GM19438 (cell line): Measurements from ENCODE around the gene PPP1R9A.

Experiments used
- ATAC-seq: cut with Tn5 transposase; IDR thresholded peaks from one replicate; pipeline ENCODE4 v1.9.1; 2021; ENCODE audit warnings: low read depth; ENCODE audit not compliant: unreplicated experiment

The PPP1R9A gene

DNA sequence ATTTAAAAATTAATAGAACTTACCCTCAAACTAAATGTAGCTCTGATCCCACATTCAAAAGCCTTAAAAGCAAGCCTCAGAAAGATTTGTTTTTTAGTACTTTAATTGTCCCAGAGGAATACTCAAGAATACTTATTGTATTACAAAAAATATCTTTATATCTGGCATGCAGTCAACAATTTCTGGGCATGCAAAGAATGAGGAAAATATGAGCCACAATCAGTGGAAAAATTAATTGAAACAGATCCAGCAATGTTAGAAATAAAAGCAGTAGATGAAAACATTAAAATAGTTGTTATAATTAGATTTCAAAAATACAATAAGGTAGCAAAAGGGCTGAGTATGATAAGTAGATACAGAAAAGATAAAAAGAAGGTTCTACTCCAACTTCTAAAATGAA, 262.3 kb downstream of the PPP1R9A start:
- no peak for ATAC-seq

DNA sequence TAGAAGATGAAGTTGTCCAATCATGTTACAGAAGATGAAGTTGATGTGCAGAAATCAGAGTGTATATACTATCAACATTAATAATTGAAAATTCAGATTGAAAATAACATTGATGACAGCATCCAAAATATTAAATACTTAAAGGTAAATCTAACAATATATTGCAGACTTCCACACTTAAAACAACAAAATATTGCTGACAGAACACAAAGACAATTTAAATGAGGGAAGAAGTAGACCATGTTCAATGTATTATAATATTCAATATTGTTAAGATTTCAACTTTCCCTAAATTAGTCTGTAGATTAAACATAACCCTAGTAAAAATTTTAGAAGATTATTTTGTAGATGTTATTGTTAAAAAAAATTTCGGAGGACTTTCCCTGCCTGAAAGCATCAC, 265.0 kb downstream of the PPP1R9A start:
- no peak for ATAC-seq

DNA sequence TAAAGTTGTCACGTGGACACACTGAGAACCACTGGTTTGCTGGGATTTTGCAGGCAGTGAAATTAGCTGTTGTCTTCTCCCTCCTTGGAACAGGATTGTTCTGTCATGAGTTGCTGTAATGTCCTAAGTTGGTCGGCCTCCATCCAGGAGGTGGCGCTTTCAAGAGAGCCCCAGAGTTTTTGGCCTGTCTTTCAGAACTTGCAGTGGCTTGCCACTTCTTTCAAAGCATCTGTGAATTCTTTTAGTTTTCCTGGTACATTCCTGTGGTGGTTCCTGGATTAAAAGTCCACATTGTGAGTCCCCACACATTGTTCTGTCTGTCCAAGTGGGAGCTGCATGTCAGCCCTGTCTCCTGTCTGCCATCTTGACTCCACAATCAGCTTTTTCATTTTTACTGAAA, 283.1 kb downstream of the PPP1R9A start:
- ATAC-seq, result no peak

DNA sequence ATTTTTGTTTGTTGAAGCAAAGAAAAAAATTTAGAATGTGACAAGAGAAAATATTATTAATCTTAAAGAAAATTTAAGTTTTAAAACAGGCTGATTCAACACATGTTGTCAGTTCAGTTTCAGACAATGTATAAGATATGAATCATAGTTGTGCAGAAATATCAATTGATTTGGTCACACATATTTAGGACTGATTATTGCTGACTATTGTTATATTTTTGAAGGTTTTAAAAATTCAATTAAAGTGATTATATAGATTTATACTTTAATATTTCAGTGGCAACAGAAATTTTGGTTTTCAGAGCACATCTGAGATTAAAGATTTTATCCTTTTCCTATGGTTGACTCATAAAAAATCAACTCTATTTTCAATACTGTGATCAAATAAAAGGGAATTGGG, 284.4 kb downstream of the PPP1R9A start:
- ATAC-seq, result no peak

DNA sequence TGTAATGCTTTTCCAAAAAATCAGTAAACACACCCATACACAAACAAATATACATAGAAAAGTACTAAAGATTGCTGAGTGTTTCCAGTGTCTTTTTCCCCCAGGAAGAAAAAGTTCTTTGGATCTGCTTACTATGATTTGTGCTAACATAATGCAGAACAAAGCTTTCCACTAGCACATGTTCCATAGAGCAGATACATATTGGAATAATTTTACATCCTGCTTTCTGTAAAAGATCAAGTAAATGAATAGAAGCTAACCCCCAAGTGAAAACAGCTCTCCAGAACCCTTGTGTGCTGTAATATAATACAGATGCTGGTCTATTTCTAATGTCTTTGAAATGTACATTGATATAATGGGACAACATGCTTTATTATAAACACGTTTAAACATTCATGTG, 291.5 kb downstream of the PPP1R9A start:
- ATAC-seq, result no peak

DNA sequence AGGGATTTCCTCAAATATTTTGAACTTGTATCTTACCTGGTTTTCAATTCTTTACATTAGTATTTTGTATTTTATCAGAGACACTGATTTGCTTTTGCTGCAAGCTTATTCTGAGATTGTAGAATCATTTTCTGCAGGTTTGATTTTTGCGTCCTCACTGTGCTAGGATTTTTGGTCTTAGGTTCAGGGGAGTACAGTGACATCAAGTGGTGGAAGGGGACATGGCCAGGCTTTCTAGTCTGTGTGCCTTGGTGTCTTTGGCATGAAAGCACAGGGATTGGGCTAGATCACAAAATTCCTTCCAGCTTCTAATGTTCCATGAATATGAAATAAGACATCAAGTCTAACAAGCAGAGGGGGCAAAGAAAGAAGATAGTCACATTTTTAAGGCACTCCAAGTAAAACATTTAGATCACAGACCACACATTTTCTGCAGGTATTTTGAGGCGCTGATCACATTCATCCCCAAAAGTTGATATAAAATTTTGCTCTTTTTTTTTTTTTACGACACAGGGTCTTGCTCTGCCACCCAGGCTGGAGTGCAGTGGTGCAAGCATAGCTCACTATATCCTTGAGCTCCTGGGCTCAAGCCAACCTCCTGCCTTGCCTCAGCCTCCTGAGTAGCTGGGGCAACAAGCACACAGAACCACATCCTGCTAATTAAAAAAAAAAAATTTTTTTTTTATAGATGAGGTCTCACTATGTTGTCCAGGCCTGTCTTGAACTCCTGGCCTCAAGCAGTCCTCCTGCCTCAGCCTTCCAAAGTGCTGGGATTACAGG, 292.6 kb downstream of the PPP1R9A start:
- ATAC-seq, result no peak

DNA sequence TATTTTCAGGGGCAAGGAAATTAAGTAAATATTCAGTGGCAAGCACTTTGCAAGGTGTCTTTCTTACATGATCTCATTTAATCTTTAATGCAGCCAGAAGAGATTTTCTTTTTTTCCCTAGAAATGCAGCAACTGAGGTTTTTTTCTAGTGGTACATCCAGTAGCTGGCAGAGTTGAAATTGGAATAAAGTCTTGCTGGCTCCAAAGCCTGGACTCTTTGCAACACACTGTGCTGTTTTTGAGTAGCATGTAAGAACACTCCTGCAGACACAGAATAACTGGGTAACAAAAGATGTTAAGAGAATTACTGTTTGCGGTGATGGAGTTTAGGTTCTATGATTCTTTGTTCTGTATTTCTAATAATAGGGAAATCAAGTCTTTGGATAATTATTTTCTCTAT, 293.3 kb downstream of the PPP1R9A start:
- no peak for ATAC-seq

DNA sequence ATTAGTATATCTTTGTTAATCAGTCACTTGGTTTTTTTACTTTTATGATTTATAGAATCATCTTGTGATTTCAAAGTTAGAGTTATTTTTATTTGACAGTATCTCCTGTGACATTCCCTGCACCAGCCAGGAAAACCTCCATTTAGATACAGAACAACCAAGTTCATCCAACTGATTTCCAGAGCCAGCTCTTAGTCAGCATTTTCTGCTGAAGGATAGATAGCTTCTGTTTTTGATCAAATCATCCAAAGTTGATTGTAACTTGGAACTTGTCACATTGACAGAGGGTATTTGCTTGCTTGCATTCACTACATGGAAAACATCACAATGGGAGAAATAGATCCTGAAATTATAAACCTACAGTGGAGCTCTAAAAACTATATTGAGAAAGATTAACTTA, 294.3 kb downstream of the PPP1R9A start:
- ATAC-seq, result no peak

DNA sequence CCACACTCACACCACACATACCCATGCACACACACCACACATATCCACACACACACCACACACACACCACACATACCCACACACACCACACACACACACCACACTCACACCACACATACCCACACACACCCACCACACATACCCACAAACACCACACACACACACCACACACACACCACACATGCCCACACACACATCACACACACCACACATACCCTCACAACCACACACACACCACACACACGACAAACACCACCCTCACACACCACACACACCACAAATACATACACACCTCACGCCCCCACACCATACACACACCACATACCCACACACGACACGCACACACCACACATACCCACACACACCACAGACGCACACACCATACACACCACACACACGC, 297.2 kb downstream of the PPP1R9A start:
- no peak for ATAC-seq

DNA sequence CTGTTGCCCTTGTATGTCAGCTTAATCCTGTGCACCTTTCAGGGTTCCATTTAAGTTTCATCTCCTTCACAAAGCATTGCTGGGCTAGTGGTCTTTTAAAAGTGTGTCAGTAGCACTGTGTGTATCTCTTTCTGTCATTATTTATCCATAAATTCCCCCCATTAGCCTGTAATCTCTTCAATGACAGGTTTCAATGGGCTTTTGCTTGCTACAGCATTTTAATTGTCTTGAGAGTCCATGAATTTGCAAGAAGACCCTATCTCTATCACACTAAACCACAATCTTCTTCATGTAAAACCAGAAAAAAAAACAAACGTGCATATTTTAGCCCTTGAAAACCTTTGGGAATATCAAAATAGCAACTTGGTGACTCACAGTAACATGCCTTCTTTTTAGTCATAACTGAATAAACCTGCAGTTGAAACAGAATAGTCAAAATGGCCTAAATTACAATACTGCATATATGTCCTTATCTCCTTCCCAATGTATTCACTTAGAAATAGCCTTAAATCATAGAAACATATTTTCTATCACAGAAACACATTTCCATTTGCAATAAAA, 298.4 kb downstream of the PPP1R9A start:
- ATAC-seq, result no peak

DNA sequence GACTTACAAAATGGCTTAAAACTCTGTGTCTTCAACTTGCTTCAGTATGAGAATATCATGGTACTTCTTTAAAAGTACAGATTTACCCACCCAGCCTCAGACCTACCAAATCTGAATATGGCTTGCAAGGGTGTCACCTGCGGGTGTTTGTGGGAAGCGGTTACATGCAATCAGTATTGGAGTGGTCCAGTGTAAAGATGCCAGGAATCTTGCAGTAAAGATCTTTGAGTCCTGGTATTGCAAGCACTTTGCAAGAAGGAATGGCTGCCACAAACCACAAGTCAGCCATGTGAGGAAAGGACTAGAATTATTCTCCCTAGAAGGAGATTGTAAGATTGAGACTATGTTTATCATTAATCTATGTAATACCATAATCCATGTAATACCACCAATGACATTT, 301.9 kb downstream of the PPP1R9A start:
- no peak for ATAC-seq

DNA sequence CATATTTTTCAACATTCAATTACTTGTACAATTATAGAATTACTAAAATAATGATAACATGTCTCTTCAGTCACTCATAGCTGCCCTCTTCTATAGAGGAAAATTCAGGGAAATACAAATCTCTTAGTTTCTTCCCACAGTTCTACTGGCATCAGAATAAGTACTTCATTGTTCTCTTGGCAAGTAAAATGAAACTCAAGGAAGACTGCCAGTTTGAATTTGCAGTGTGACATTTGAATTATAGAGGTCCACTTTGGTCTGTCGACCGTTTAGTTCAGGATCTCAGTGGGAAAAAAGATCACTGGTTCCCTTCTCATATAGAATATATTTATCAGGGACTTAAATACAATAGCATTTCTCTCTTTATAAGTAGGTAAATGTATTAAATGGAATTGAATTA, 302.4 kb downstream of the PPP1R9A start:
- ATAC-seq, result no peak

DNA sequence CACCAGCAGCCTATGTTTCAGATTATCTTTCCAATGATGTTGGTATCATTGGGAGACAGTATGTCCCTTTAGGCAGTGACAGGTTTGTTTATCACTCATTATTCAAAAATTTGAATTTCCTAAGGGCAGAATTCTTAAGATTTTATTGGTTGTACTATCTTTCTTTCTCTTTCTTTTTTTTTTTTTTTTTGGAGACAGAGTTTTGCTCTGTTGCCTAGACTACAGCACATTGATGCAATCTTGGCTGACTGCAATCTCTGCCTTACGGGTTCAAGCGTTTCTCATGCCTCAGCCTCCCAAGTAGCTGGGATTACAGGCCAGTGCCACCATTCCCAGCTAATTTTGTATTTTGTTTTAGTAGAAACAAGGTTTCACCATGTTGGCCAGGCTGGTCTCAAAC, 305.8 kb downstream of the PPP1R9A start:
- no peak for ATAC-seq

DNA sequence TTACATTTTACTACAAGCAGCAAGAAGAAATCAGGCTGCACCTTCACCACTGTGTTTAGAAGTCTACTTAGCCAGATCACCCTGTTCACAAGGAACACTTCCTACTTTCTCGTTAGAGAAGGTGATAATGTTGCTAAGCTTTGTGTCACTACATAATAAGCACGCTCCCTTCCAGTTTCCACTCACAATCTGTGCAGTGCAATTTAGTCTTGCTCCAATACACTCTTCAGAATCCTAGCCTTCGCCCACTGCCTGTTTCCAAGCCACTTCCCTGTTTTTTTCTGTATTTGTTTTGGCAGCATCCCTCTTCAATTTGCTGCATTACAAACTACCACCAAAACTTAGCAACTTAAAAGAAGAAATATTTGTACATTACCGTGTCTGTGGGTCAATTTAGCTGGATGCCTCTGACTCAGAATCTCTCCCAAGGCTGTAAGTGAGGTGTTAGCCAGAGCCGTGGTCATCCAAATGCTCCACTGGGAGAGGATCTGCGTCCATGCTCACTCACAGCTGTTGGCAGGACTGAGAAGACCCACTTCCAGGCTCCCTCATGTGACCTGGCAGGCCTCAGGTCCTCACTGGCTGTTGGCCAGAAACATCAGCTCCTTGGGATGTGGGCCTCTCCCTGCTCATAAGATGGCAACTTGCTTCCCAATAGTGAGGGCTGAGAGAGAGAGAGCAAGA, 306.6 kb downstream of the PPP1R9A start:
- no peak for ATAC-seq

DNA sequence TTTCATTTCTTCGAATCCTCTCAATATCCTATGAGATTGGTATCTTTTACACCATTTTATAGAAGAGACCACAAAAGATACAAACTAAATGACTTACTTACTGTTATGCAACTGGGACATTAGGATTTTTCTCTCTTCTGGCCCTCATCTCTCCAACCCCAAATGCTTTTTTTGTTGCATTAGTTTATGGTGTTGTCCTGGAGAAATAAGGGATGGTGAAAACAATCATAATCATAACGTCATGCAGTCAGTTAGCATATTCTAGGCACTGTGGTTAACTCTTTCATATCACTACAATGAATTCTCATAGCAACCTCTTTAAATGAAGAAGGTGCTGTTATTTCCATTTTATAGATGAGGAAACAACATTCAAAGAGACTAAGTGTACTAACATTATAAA, 312.3 kb downstream of the PPP1R9A start:
- ATAC-seq, result no peak

DNA sequence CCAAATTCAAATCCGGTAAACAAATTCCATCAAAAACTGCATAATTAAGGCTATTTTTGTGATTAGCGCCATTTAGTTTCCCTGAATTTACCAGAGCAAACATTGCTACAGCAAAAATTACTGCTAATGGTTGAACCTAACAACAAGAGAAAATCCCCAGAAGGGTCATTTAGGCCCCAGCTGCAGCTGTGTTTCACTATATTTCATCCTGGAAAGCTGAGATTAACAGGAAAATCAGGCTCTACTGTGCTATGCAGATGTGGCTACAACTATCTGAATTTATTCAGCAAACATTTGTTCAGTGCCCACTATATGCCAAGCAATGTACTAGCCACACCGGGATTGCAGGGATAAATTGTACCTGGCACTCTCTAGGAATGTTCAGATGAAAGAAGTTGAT, 312.9 kb downstream of the PPP1R9A start:
- no peak for ATAC-seq

DNA sequence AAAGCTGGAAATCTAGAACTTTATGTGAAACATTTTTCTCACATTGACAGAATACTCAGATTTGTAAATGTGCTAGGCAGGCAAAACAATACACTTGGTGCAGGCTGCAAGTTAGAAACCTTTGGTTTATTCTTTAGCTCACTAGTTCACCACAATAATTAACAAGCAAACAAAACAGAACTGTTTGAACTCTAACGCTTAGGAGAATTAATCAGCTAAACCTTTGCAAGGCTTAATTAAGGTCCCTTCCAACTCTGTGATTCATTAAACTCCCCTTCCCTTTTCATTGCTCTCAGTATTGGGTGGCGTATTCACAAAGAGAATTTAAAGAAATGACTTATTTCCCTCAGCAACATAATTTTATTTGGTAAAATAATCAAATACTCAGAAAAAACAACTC, 317.9 kb downstream of the PPP1R9A start:
- no peak for ATAC-seq

DNA sequence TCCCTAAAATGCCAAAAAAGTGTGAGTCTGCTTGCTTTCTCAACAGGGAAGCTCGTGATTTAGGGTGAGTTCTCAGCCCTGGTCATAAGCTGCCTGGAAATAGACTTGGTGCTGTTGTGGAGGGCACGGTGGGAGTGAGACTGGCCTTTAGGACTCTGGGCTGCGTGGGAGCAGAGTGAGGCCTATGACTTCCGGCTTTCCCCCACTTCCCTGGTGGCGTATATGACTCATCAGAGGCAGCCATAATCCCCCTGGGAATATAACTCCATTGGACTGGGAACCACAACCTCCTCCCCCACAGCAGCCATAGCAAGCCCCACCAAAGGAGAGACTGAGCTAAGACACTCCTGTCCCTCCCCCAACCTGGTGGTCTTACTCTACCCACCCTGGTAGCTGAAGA, 321.9 kb downstream of the PPP1R9A start:
- ATAC-seq, result no peak

DNA sequence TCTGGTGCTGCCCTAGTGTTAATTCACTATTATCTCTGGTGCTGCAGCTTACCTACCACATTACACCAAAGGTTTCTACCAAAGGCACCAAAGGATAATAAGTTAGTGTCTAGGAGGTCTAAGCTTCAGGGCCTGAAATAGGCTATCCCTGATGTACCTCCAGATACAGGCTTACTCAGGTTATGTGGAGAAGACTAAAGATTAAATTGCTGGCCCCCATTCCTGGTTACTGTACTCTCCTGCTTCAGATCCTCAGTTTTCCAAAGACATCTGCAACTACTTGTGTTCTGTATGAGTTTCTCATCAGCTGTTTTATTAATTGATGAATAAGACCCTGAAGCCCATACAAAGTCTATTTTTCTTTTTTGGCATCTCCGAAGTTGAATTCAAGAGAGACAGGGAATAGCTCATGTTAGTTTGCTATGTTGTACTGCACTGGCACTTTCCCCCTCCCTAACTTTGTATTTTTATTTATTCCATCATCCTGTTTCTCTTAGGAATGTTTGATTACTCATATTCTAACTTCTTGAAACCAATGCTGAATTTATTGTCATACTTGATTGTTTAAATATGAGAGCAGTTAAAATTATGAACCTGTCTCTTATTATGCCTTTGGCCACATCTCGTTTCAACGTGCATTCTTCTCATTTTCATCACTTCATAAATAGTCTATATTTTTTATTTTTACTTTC, 331.0 kb downstream of the PPP1R9A start:
- no peak for ATAC-seq

DNA sequence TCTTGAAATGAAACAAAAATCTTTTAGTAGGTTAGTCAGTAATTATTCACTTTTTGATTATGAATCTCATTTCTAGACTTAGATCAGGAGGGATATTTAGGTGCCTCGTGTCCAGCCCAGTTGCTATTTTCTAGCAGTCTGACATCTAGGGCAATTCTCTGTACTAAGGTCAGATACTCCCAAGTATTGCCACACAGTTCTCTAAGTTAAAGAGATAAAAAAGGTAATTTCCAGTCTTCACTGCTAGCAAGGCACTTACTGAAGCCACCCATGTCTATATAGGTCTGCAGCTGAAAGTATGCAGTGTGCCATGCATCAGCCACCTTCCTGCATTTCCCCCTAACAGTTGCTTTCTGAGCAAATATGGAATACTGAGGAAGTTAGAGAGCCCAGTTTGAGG, 333.5 kb downstream of the PPP1R9A start:
- ATAC-seq, result no peak

DNA sequence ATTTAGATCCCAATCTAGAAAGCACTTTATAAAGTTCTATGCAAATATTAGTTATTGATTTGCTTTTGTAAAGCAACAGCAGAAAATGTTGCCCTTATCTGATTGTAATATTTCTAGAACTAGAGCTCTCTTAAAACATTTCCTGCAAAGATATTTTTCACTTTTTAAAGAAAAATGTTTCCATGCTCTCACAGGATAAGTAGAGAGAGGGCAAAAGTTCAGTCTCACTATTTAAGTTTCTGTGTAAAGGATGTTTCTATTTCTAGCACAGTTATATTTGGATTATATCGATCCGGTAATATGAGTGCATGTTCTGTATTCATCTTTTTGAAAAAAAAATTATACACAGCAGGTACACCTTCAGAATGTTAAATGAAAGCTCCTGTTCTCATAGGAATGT, 334.9 kb downstream of the PPP1R9A start:
- ATAC-seq, result no peak
